Endothelial cell of umbilical vein (primary cell): ENCODE results near the gene NANOS3.

ENCODE experiments used
- CTCF ChIP-seq, 2 donors: IDR thresholded peaks; 1 replicate in 1 of 2; 2 replicates in 1 of 2; pipeline ENCODE4 v1.5.1; 2011; ENCODE audit warnings: low read length in 2 of 2, mild to moderate bottlenecking in 2 of 2, moderate library complexity in 2 of 2, control low read depth in 1 of 2, inconsistent platforms in 1 of 2, low read depth in 1 of 2; ENCODE audit not compliant: insufficient read depth in 1 of 2; ENCODE audit errors: extremely low read depth in 1 of 2
- FOS ChIP-seq: IDR thresholded peaks from 2 replicates; pipeline ENCODE4 v1.6.1; 2011; ENCODE audit warnings: mild to moderate bottlenecking, low read length, moderate library complexity, borderline replicate concordance; ENCODE audit not compliant: insufficient read depth
- GATA2 ChIP-seq: IDR thresholded peaks from 2 replicates; pipeline ENCODE4 v1.7.0; 2011; ENCODE audit warnings: low read depth, mild to moderate bottlenecking, moderate library complexity, mixed read lengths, low read length; ENCODE audit not compliant: insufficient read length, insufficient read depth
- POLR2AphosphoS5 ChIP-seq: IDR thresholded peaks from 2 replicates; pipeline ENCODE4 v1.6.1; 2012; ENCODE audit warnings: low read depth, mild to moderate bottlenecking, control low read depth, low read length, moderate library complexity; ENCODE audit not compliant: insufficient read depth

GRCh38 chr19:13861392-13861713, 15.6 kb upstream of the NANOS3 start:
- no peak for TF ChIP-seq POLR2AphosphoS5
- TF ChIP-seq GATA2 = no peak
- no peak for TF ChIP-seq CTCF (IDR thresholded peaks at IDR 0.05; ENCODE audit: extremely low read depth in 1 of 2, insufficient read depth in 1 of 2, low read depth in 1 of 2, low read length in 2 of 2)
- no peak for TF ChIP-seq FOS
